ENCODE measurements around the gene CELSR1. TPM values are rescaled to one million over a fixed set of nuclear protein-coding genes. Genes with fewer than 3 reads are reported as not detected.

Gene CELSR1
- total and polyA plus RNA-seq, 2 of the 13 experiments (the other 11 are each of a cell fraction or from before 2014, with no cell fraction given) = 0.78 to 1.8 TPM

- TF ChIP-seq ZIK1 (CRISPR knock-in tag; IDR thresholded peaks at IDR 0.05; ENCODE audit: borderline replicate concordance, low read depth) (no peak), EEA1 (CRISPR knock-in tag; IDR thresholded peaks at IDR 0.05; ENCODE audit: borderline replicate concordance) (no peak), ZNF691 (CRISPR knock-in tag; IDR thresholded peaks at IDR 0.05; ENCODE audit: borderline replicate concordance, low read depth) (no peak; the same call in none of the 2 replicates), NFE2L2 (IDR thresholded peaks at IDR 0.05; ENCODE audit: low read length) (no peak), IKZF1 (IDR thresholded peaks at IDR 0.05) (no peak), ELF1 (CRISPR knock-in tag; IDR thresholded peaks at IDR 0.05) (0 out of 2 replicates have a peak, but pooled peaks have one; percentile 23), ZNF317 (CRISPR knock-in tag; IDR thresholded peaks at IDR 0.05) (no peak), DPF2 (CRISPR knock-in tag; IDR thresholded peaks at IDR 0.05; ENCODE audit: borderline replicate concordance, low read depth) (peak; percentile 85; the same call in 1 of the 2 replicates), ZNF10 (CRISPR knock-in tag; IDR thresholded peaks at IDR 0.05; ENCODE audit: borderline replicate concordance, low read depth) (no peak), PREB (CRISPR knock-in tag; IDR thresholded peaks at IDR 0.05) (no peak), GMEB1 (CRISPR knock-in tag; IDR thresholded peaks at IDR 0.05; ENCODE audit: borderline replicate concordance) (0 out of 2 replicates have a peak, but pooled peaks have one; percentile 23), ZNF232 (CRISPR knock-in tag; IDR thresholded peaks at IDR 0.05; ENCODE audit: borderline replicate concordance) (peak; percentile 71; the same call in 1 of the 2 replicates), RCOR2 (CRISPR knock-in tag; IDR thresholded peaks at IDR 0.05) (peak; percentile 63; the same call in 1 of the 2 replicates), GABPB1 (CRISPR knock-in tag; IDR thresholded peaks at IDR 0.05) (peak; percentile 67; the same call in 1 of the 2 replicates), HCFC1 (IDR thresholded peaks at IDR 0.05; ENCODE audit: low read depth, low read length) (no peak), ZNF354B (CRISPR knock-in tag; IDR thresholded peaks at IDR 0.05) (0 out of 2 replicates have a peak, but pooled peaks have one; percentile 21), TBP (CRISPR knock-in tag; IDR thresholded peaks at IDR 0.05) (no peak), CERS6 (CRISPR knock-in tag; IDR thresholded peaks at IDR 0.05) (no peak), SUZ12 (IDR thresholded peaks at IDR 0.05; ENCODE audit: low read depth, low read length) (no peak), FOXP4 (CRISPR knock-in tag; IDR thresholded peaks at IDR 0.05) (peak; percentile 79), KLF15 (CRISPR knock-in tag; IDR thresholded peaks at IDR 0.05; ENCODE audit: borderline replicate concordance) (no peak)
- TF ChIP-seq, protein P1, sequence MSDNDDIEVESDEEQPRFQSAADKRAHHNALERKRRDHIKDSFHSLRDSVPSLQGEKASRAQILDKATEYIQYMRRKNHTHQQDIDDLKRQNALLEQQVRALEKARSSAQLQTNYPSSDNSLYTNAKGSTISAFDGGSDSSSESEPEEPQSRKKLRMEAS (IDR thresholded peaks at IDR 0.05) = peak; percentile 77
Observed at GRCh38 chr22:46377525-46378425, 159.6 kb downstream of the CELSR1 start (continued).
